A549 (cell line): ENCODE data around the gene USP46. TPM values are rescaled to one million over a fixed set of nuclear protein-coding genes. Genes with fewer than 3 reads are reported as not detected.

Experiments used
- ATAC-seq, 2 experiments: fragments of 200-7000 bp in 1 of 2; fragments of >200 bp in 1 of 2; cut with Nextera tagmentation in 1 of 2; cut with Tn5 transposase in 1 of 2; 3 replicates each; pipeline versions ENCODE4 v1.8.0 to v1.9.1; 2018 to 2020; ENCODE audit warnings: mild to moderate bottlenecking in 1 of 2, moderate library complexity in 1 of 2
- CTCF ChIA-PET: fragments of 300-600 bp; sonication (Branson Sonifier 250); formaldehyde crosslinking; extraction: SDS; loops from one replicate; lab custom pipeline; 2021; ENCODE audit warnings: antibody characterized with exemption, inconsistent platforms; lab: Yijun Ruan, JAX
- POLR2A ChIA-PET: fragments of 350-600 bp; formaldehyde crosslinking; extraction: SDS; loops from one replicate; lab custom pipeline; 2021; ENCODE audit warnings: antibody characterized with exemption, inconsistent platforms; lab: Yijun Ruan, JAX
- DNase-seq, 2 experiments: peaks; one replicate each; pipeline versions ENCODE4 v3.0.0 to v3.0.0-alpha.2; 2011 to 2016; ENCODE audit warnings: low read depth in 1 of 2, low spot score in 1 of 2
- FAIRE-seq: peaks from 2 replicates; lab custom pipeline; 2011; peaks lifted over from hg19 to GRCh38; lab: Jason Lieb, UNC
- H3K27ac ChIP-seq, 2 experiments: fragments of >200 bp; sonication (Bioruptor Twin); formaldehyde crosslinking; 3 replicates each; pipeline ENCODE4 v1.5.1; 2016 to 2017
- H3K4me1 ChIP-seq: fragments of >200 bp; sonication (Bioruptor Twin); formaldehyde crosslinking; 3 replicates; pipeline ENCODE4 v1.6.1; 2016
- H3K4me2 ChIP-seq: fragments of >200 bp; sonication (Bioruptor Twin); formaldehyde crosslinking; 3 replicates; pipeline ENCODE4 v1.6.1; 2016
- H3K4me3 ChIP-seq: fragments of >200 bp; sonication (Bioruptor Twin); formaldehyde crosslinking; 3 replicates; pipeline ENCODE4 v1.5.1; 2016
- H3K9me3 ChIP-seq: fragments of >200 bp; sonication (Bioruptor Twin); formaldehyde crosslinking; 3 replicates; pipeline ENCODE4 v1.6.1; 2016
- BHLHE40 ChIP-seq: IDR thresholded peaks from 2 replicates; pipeline ENCODE4 v1.6.1; 2012; ENCODE audit warnings: low read depth, low read length, inconsistent platforms
- CBX2 ChIP-seq: fragments of 200-600 bp; sonication (generic); IDR thresholded peaks from 2 replicates; pipeline ENCODE4 v1.6.1; 2016; ENCODE audit warnings: low read depth, mild to moderate bottlenecking, borderline replicate concordance
- CHD4 ChIP-seq: fragments of 200-600 bp; sonication (generic); IDR thresholded peaks from 2 replicates; pipeline ENCODE4 v1.6.1; 2016; ENCODE audit warnings: antibody characterized with exemption, mild to moderate bottlenecking, borderline replicate concordance
- EHF ChIP-seq: fragments of 250-450 bp; sonication (Bioruptor Pico); IDR thresholded peaks from 2 replicates; pipeline ENCODE4 v1.5.0; 2020; ENCODE audit warnings: mild to moderate bottlenecking
- EP300 ChIP-seq, 2 experiments: fragments of >200 bp; sonication (Bioruptor Twin); formaldehyde crosslinking; IDR thresholded peaks; 2 replicates in 1 of 2; 3 replicates in 1 of 2; pipeline ENCODE4 v1.6.1; 2016 to 2017
- FOSB ChIP-seq: fragments of 250-450 bp; sonication (Bioruptor Pico); IDR thresholded peaks from 2 replicates; pipeline ENCODE4 v1.5.0; 2020; ENCODE audit warnings: mild to moderate bottlenecking, moderate library complexity
- HDAC2 ChIP-seq: fragments of 200-600 bp; sonication (generic); IDR thresholded peaks from 2 replicates; pipeline ENCODE4 v1.6.1; 2016
- HOXA7 ChIP-seq: fragments of 250-450 bp; sonication (Bioruptor Pico); IDR thresholded peaks from 2 replicates; pipeline ENCODE4 v1.5.0; 2020; ENCODE audit warnings: mild to moderate bottlenecking, moderate library complexity
- JUN ChIP-seq, 2 experiments: fragments of >200 bp; sonication (Bioruptor Twin); formaldehyde crosslinking; IDR thresholded peaks; 2 replicates in 1 of 2; 3 replicates in 1 of 2; pipeline ENCODE4 v1.6.1; 2016 to 2017
- JUNB ChIP-seq: fragments of >200 bp; sonication (Bioruptor Twin); formaldehyde crosslinking; IDR thresholded peaks from 2 replicates; pipeline ENCODE4 v1.6.1; 2016
- KDM1A ChIP-seq: fragments of 200-600 bp; sonication (generic); IDR thresholded peaks from 2 replicates; pipeline ENCODE4 v1.6.1; 2016; ENCODE audit warnings: low read depth, mild to moderate bottlenecking
- KDM5A ChIP-seq: fragments of 200-600 bp; sonication (generic); IDR thresholded peaks from 2 replicates; pipeline ENCODE4 v1.6.1; 2016; ENCODE audit warnings: antibody characterized with exemption, mild to moderate bottlenecking
- MAZ ChIP-seq: fragments of 150-350 bp; IDR thresholded peaks from 2 replicates; pipeline ENCODE4 v1.6.1; 2014; ENCODE audit warnings: antibody characterized with exemption, low read depth, low read length, borderline replicate concordance
- NPAS2 ChIP-seq: fragments of 250-450 bp; sonication (Bioruptor Pico); IDR thresholded peaks from 2 replicates; pipeline ENCODE4 v1.8.0; 2022; ENCODE audit warnings: mild to moderate bottlenecking, moderate library complexity, borderline replicate concordance
- NR3C1 ChIP-seq: fragments of >200 bp; sonication (Bioruptor Twin); formaldehyde crosslinking; IDR thresholded peaks from 3 replicates; pipeline ENCODE4 v1.6.1; 2017
- POLR2AphosphoS2 ChIP-seq: conservative IDR thresholded peaks from 2 replicates; pipeline ENCODE4 v1.6.1; 2012; ENCODE audit warnings: low read length, improper control_type of control experiment, inconsistent platforms
- RFX5 ChIP-seq: fragments of 450-650 bp; IDR thresholded peaks from 2 replicates; pipeline ENCODE4 v1.7.1; 2014; ENCODE audit warnings: antibody characterized with exemption, mild to moderate bottlenecking, moderate library complexity
- SREBF2 ChIP-seq: fragments of 450-650 bp; IDR thresholded peaks from 2 replicates; pipeline ENCODE4 v1.6.1; 2014; ENCODE audit warnings: mild to moderate bottlenecking, moderate library complexity
- TFCP2L1 ChIP-seq: fragments of 250-450 bp; sonication (Bioruptor Pico); IDR thresholded peaks from 2 replicates; pipeline ENCODE4 v1.5.0; 2021; ENCODE audit warnings: mild to moderate bottlenecking
- TP53 ChIP-seq: fragments of 250-450 bp; sonication (Bioruptor Pico); IDR thresholded peaks from 2 replicates; pipeline ENCODE4 v1.5.0; 2021; ENCODE audit warnings: mild to moderate bottlenecking, moderate library complexity
- ZC3H11A ChIP-seq: fragments of 450-650 bp; IDR thresholded peaks from 2 replicates; pipeline ENCODE4 v1.6.1; 2014; ENCODE audit warnings: antibody characterized with exemption, mild to moderate bottlenecking
- ZNF302 ChIP-seq: fragments of 250-450 bp; sonication (Bioruptor Pico); IDR thresholded peaks from 2 replicates; pipeline ENCODE4 v1.9.0; 2021; ENCODE audit warnings: inconsistent platforms, mild to moderate bottlenecking, moderate library complexity
- ZSCAN20 ChIP-seq: fragments of 250-450 bp; sonication (Bioruptor Pico); IDR thresholded peaks from 2 replicates; pipeline ENCODE4 v1.8.0; 2022; ENCODE audit warnings: mild to moderate bottlenecking, moderate library complexity
- WGBS: methylation state at CpG from one replicate; pipeline ENCODE4 v1.1.6; 2017; ENCODE audit errors: missing lambda C conversion rate; 5-methylcytosine and 5-hydroxymethylcytosine counted together
- polyA plus RNA-seq, 4 experiments: library from polyadenylated mRNA; depleted of rRNA in 3 of 4; stranded (reverse); fragments of >200 nt; fragmentation: RNase III in 1 of 4; extraction: RNeasy Plus Mini Kit Qiagen cat#74134 plus additional on column Dnase treatment in 1 of 4; gene quantifications; 2 replicates in 3 of 4; 3 replicates in 1 of 4; pipeline ENCODE4 v1.2.3, GENCODE V29; 2011 to 2017
- TF ChIP-seq, protein P1 (sequence below): fragments of >200 bp; sonication (Bioruptor Twin); formaldehyde crosslinking; IDR thresholded peaks from 3 replicates; pipeline ENCODE4 v1.6.1; 2016
- TF ChIP-seq, protein P2 (sequence below): fragments of 250-450 bp; sonication (Bioruptor Pico); IDR thresholded peaks from 2 replicates; pipeline ENCODE4 v1.5.0; 2020; ENCODE audit warnings: low read depth, mild to moderate bottlenecking, moderate library complexity
- TF ChIP-seq, protein P3 (sequence below): fragments of 200-600 bp; sonication (generic); IDR thresholded peaks from 2 replicates; pipeline ENCODE4 v1.6.1; 2016; ENCODE audit warnings: antibody characterized with exemption, mild to moderate bottlenecking, moderate library complexity

The USP46 gene
- polyA plus RNA-seq, 2 of the 4 experiments (the other 2 are of a cell fraction) = 5.6 to 15.9 TPM

- Histone ChIP-seq H3K9me3 (no peaks in the 10 kb centered on the region), H3K4me2 (no peak overlapping the region), H3K4me3 (no peak overlapping the region), H3K27ac (no peak overlapping the region), H3K4me1 (no peaks in the 10 kb centered on the region)
- no peak for DNase-seq
- ChIA-PET POLR2A (no interaction called here), CTCF (no interaction called here)
- TF ChIP-seq ZC3H11A (no peak), EHF (CRISPR knock-in tag) (no peak), FOSB (no peak), NR3C1 (no peak), SREBF2 (no peak), BHLHE40 (no peak), RFX5 (no peak), HOXA7 (CRISPR knock-in tag) (no peak), JUN (IDR thresholded peaks at IDR 0.05) (no peak), MAZ (no peak), HDAC2 (no peak), ZNF302 (CRISPR knock-in tag) (no peak), CBX2 (no peak)
- TF ChIP-seq, protein P1, sequence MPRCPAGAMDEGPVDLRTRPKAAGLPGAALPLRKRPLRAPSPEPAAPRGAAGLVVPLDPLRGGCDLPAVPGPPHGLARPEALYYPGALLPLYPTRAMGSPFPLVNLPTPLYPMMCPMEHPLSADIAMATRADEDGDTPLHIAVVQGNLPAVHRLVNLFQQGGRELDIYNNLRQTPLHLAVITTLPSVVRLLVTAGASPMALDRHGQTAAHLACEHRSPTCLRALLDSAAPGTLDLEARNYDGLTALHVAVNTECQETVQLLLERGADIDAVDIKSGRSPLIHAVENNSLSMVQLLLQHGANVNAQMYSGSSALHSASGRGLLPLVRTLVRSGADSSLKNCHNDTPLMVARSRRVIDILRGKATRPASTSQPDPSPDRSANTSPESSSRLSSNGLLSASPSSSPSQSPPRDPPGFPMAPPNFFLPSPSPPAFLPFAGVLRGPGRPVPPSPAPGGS = no peak
- TF ChIP-seq, protein P2, sequence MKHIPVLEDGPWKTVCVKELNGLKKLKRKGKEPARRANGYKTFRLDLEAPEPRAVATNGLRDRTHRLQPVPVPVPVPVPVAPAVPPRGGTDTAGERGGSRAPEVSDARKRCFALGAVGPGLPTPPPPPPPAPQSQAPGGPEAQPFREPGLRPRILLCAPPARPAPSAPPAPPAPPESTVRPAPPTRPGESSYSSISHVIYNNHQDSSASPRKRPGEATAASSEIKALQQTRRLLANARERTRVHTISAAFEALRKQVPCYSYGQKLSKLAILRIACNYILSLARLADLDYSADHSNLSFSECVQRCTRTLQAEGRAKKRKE (CRISPR knock-in tag) = no peak
- TF ChIP-seq, protein P3, sequence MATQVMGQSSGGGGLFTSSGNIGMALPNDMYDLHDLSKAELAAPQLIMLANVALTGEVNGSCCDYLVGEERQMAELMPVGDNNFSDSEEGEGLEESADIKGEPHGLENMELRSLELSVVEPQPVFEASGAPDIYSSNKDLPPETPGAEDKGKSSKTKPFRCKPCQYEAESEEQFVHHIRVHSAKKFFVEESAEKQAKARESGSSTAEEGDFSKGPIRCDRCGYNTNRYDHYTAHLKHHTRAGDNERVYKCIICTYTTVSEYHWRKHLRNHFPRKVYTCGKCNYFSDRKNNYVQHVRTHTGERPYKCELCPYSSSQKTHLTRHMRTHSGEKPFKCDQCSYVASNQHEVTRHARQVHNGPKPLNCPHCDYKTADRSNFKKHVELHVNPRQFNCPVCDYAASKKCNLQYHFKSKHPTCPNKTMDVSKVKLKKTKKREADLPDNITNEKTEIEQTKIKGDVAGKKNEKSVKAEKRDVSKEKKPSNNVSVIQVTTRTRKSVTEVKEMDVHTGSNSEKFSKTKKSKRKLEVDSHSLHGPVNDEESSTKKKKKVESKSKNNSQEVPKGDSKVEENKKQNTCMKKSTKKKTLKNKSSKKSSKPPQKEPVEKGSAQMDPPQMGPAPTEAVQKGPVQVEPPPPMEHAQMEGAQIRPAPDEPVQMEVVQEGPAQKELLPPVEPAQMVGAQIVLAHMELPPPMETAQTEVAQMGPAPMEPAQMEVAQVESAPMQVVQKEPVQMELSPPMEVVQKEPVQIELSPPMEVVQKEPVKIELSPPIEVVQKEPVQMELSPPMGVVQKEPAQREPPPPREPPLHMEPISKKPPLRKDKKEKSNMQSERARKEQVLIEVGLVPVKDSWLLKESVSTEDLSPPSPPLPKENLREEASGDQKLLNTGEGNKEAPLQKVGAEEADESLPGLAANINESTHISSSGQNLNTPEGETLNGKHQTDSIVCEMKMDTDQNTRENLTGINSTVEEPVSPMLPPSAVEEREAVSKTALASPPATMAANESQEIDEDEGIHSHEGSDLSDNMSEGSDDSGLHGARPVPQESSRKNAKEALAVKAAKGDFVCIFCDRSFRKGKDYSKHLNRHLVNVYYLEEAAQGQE = no peak
- WGBS = 100% methylated on average over 1 of the region's 1 CpG
- no peak for ATAC-seq
- FAIRE-seq = no peak
Observed at GRCh38 chr4:52648836-52649235, 10.3 kb downstream of the USP46 start.

GRCh38 chr4:52646741-52647140 is 12.4 kb downstream of the USP46 start:
- WGBS = 86% methylated on average over 2 of the region's 2 CpGs
- CTCF ChIA-PET = no interaction called here

More at GRCh38 chr4:52646741-52647140, 12.4 kb downstream of the USP46 start:
- Histone ChIP-seq H3K27ac (no peak overlapping the region), H3K4me3 (no peak overlapping the region), H3K4me2 (no peak overlapping the region), H3K4me1 (peaks cover under 1% of the 10 kb centered on the region; the same call in 2 of the 3 replicates), H3K9me3 (no peaks in the 10 kb centered on the region)
- ATAC-seq = no peak
- no peak for DNase-seq
- no peak for FAIRE-seq
- TF ChIP-seq HDAC2 (no peak), JUNB (no peak), POLR2AphosphoS2 (no peak), TFCP2L1 (CRISPR knock-in tag) (no peak), KDM1A (no peak), TP53 (CRISPR knock-in tag) (no peak), EP300 (IDR thresholded peaks at IDR 0.05) (no peak), HOXA7 (CRISPR knock-in tag) (no peak), ZNF302 (CRISPR knock-in tag) (no peak), CHD4 (no peak), ZSCAN20 (no peak), NPAS2 (CRISPR knock-in tag) (no peak), KDM5A (no peak)
- TF ChIP-seq, protein P1 = no peak
- POLR2A ChIA-PET = no interaction called here
